Measurements from ENCODE around the gene STX1A.
A peak's percentile ranks its signal among the peaks of the same experiment; 100 is the strongest.
"Not testable (repeated sequence)": the region's sequence is repeated elsewhere in the genome, so short reads cannot be mapped to it uniquely, and the experiment has no call there.

Gene STX1A

GRCh38 chr7:73663033-73663432, 56.4 kb downstream of the STX1A start:
- ChIA-PET CTCF (interaction anchor here (0.8 kb wide), 1 partner anchor 47 kb away, joined by 3 read pairs; no protein-coding TSS in a partner anchor), POLR2A (no interaction called here)
- Histone ChIP-seq H3K4me1 (ENCODE audit: control insufficient read depth, insufficient read depth, low read length) (no peaks in the 10 kb centered on the region), H3K36me3 (ENCODE audit: control insufficient read depth in 2 of 2, insufficient read depth in 1 of 2, low read length in 2 of 2) (no peaks in the 10 kb centered on the region), H3K9me3 (ENCODE audit: control insufficient read depth, insufficient read depth, low read depth, low read length) (no peaks in the 10 kb centered on the region), H3K27ac (ENCODE audit: extremely low read depth, low read depth, low read length) (no peak overlapping the region), H3K4me3 (ENCODE audit: low read depth, low read length) (no peak overlapping the region)
- TF ChIP-seq ZNF266 (tag by site-specific recombination; IDR thresholded peaks at IDR 0.05; ENCODE audit: low read depth) (no peak), ZNF184 (tag by site-specific recombination; IDR thresholded peaks at IDR 0.05) (peak; percentile 100)

- POLR2A ChIA-PET; H3K9me3 ChIP-seq (ENCODE audit: control insufficient read depth, insufficient read depth, low read depth, low read length); H3K27ac ChIP-seq (ENCODE audit: extremely low read depth, low read depth, low read length); H3K4me3 ChIP-seq (ENCODE audit: low read depth, low read length); H3K4me1 ChIP-seq (ENCODE audit: control insufficient read depth, insufficient read depth, low read length); H3K36me3 ChIP-seq (ENCODE audit: control insufficient read depth in 2 of 2, insufficient read depth in 1 of 2, low read length in 2 of 2): not testable (repeated sequence)
- TF ChIP-seq KLF1 (tag by site-specific recombination; IDR thresholded peaks at IDR 0.05): 0 out of 2 replicates have a peak, but pooled peaks have one; percentile 21
- CTCF ChIA-PET: interaction anchor here (0.6 to 1.4 kb wide), 3 partner anchors 27 to 154 kb away, joined by 3 to 5 read pairs (median 5); no protein-coding TSS in a partner anchor
Observed at GRCh38 chr7:73660594-73660993, 58.9 kb downstream of the STX1A start.

GRCh38 chr7:73659983-73660382, 59.5 kb downstream of the STX1A start:
- TF ChIP-seq ZNF155 (tag by site-specific recombination; IDR thresholded peaks at IDR 0.05) (no peak), HIC1 (tag by site-specific recombination; IDR thresholded peaks at IDR 0.05) (no peak), ZNF366 (tag by site-specific recombination; conservative IDR thresholded peaks at IDR 0.05) (peak; percentile 94), ZNF626 (tag by site-specific recombination; IDR thresholded peaks at IDR 0.05) (no peak), SCRT2 (tag by site-specific recombination; IDR thresholded peaks at IDR 0.05) (no peak)
- Histone ChIP-seq H3K9me3 (ENCODE audit: control insufficient read depth, insufficient read depth, low read depth, low read length) (no peaks in the 10 kb centered on the region), H3K4me3 (ENCODE audit: low read depth, low read length) (no peak overlapping the region), H3K4me1 (ENCODE audit: control insufficient read depth, insufficient read depth, low read length) (no peaks in the 10 kb centered on the region), H3K36me3 (ENCODE audit: control insufficient read depth in 2 of 2, insufficient read depth in 1 of 2, low read length in 2 of 2) (no peaks in the 10 kb centered on the region), H3K27ac (ENCODE audit: extremely low read depth, low read depth, low read length) (no peak overlapping the region)
- POLR2A ChIA-PET: no interaction called here
- CTCF ChIA-PET: interaction anchor here (1.4 kb wide), 1 partner anchor 53 kb away, joined by 5 read pairs; no protein-coding TSS in a partner anchor

- 0 out of 2 replicates have a peak, but pooled peaks have one; percentile 1 for TF ChIP-seq ZNF146 (tag by site-specific recombination; IDR thresholded peaks at IDR 0.05)
- POLR2A ChIA-PET; H3K4me1 ChIP-seq (ENCODE audit: control insufficient read depth, insufficient read depth, low read length): not testable (repeated sequence)
Observed at GRCh38 chr7:73655309-73655708, 64.2 kb downstream of the STX1A start.

GRCh38 chr7:73652541-73652949, 66.9 kb downstream of the STX1A start:
- CTCF ChIA-PET: interaction anchor here (1.2 kb wide), 1 partner anchor 16 kb away, joined by 3 read pairs; no protein-coding TSS in a partner anchor
- H3K9me3 ChIP-seq (ENCODE audit: control insufficient read depth, insufficient read depth, low read depth, low read length): no peaks in the 10 kb centered on the region
- no peaks in the 10 kb centered on the region for H3K4me1 ChIP-seq (ENCODE audit: control insufficient read depth, insufficient read depth, low read length)
- POLR2A ChIA-PET: no interaction called here
- H3K36me3 ChIP-seq (ENCODE audit: control insufficient read depth in 2 of 2, insufficient read depth in 1 of 2, low read length in 2 of 2): no peaks in the 10 kb centered on the region
- H3K27ac ChIP-seq (ENCODE audit: extremely low read depth, low read depth, low read length): no peak overlapping the region
- no peak overlapping the region for H3K4me3 ChIP-seq (ENCODE audit: low read depth, low read length)
- TF ChIP-seq ZBTB11 (tag by site-specific recombination; conservative IDR thresholded peaks at IDR 0.05; ENCODE audit: low read depth): no peak
- TF ChIP-seq PRDM2 (tag by site-specific recombination; IDR thresholded peaks at IDR 0.05; ENCODE audit: borderline replicate concordance): no peak
- TF ChIP-seq ZNF654 (tag by site-specific recombination; IDR thresholded peaks at IDR 0.05; ENCODE audit: low read depth): no peak

More at GRCh38 chr7:73655309-73655708, 64.2 kb downstream of the STX1A start:
- CTCF ChIA-PET: interaction anchor here (0.9 to 1.2 kb wide), 2 partner anchors 13 to 48 kb away, joined by 3 to 4 read pairs; partner anchors contain the start of gene VPS37D
- not testable (repeated sequence) for H3K27ac ChIP-seq (ENCODE audit: extremely low read depth, low read depth, low read length); H3K9me3 ChIP-seq (ENCODE audit: control insufficient read depth, insufficient read depth, low read depth, low read length); H3K4me3 ChIP-seq (ENCODE audit: low read depth, low read length); H3K36me3 ChIP-seq (ENCODE audit: control insufficient read depth in 2 of 2, insufficient read depth in 1 of 2, low read length in 2 of 2)

Measured in HEK293 (cell line).